ENCODE results near the gene TMEM201.
A peak's percentile ranks its signal among the peaks of the same experiment; 100 is the strongest.
"Not testable (repeated sequence)": the region's sequence is repeated elsewhere in the genome, so short reads cannot be mapped to it uniquely, and the experiment has no call there.

Gene TMEM201

DNA sequence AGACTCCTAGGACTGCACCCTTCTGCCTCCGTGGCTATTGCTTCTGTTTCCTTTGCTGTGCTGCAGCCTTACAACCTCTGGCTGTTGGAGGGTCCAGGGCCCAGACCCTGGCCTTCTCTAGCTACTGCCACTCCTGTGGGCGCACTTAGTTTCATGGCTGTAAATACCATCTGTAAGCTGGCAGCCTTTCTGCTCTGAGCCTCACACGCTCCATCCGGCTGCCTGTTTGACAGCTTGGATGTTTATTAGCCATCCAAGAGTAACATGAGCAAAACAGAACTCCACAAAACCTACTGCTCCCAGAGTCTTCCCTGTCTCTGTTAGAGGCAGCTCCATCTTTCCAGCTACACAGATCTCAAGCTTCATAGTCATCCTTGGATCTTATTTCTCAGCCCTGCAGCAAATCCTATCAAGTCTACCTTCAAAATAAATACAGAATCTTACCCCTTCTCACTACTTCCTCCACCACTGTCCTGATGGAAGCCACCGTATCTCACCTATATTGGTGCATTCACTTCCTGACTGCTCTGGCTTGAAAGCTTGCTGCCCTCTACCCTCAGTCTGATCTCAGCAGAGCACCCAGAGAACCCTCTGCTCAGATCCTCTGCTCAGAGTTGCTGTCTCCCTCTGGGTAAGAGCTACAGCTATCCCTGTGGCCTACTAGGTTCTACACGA lies 30.3 kb upstream of the TMEM201 start:
- no peaks in the 10 kb centered on the region for H3K4me1 ChIP-seq (ENCODE audit: insufficient read depth, low read length)
- H4K20me1 ChIP-seq (ENCODE audit: insufficient read depth, low read length), result peaks cover 28% of the 10 kb centered on the region; the same call in 1 of the 2 replicates
- peaks cover 67% of the 10 kb centered on the region for H3K79me2 ChIP-seq (ENCODE audit: insufficient read depth, low read length)
- no peak overlapping the region for H3K4me2 ChIP-seq (ENCODE audit: insufficient read depth, low read length)
- H2AFZ ChIP-seq (ENCODE audit: low read depth, low read length), result no peak overlapping the region
- no peaks in the 10 kb centered on the region for H3K27me3 ChIP-seq (ENCODE audit: insufficient read depth, low read length, poor library complexity)
- TF ChIP-seq EZH2 (IDR thresholded peaks at IDR 0.05; ENCODE audit: borderline replicate concordance, low read depth, low read length, severe bottlenecking), result no peak
- no peak for TF ChIP-seq CTCF (IDR thresholded peaks at IDR 0.05; ENCODE audit: borderline replicate concordance, extremely low read depth, low read length, poor library complexity, severe bottlenecking)
- DNase-seq (no peak), ATAC-seq (ENCODE audit: insufficient read depth, low read depth) (peak; percentile 35; the same call in 1 of the 3 replicates)
- no peak overlapping the region for H3K9ac ChIP-seq (ENCODE audit: low read depth, low read length)
- H3K9me3 ChIP-seq (ENCODE audit: insufficient read depth, low read length, severe bottlenecking), result no peaks in the 10 kb centered on the region
- H3K27ac ChIP-seq (ENCODE audit: low read length), result no peak overlapping the region
- no peak overlapping the region for H3K4me3 ChIP-seq (ENCODE audit: low read depth in 1 of 2, low read length in 2 of 2)
- H3K36me3 ChIP-seq (ENCODE audit: insufficient read depth, low read length), result peaks cover 79% of the 10 kb centered on the region

DNA sequence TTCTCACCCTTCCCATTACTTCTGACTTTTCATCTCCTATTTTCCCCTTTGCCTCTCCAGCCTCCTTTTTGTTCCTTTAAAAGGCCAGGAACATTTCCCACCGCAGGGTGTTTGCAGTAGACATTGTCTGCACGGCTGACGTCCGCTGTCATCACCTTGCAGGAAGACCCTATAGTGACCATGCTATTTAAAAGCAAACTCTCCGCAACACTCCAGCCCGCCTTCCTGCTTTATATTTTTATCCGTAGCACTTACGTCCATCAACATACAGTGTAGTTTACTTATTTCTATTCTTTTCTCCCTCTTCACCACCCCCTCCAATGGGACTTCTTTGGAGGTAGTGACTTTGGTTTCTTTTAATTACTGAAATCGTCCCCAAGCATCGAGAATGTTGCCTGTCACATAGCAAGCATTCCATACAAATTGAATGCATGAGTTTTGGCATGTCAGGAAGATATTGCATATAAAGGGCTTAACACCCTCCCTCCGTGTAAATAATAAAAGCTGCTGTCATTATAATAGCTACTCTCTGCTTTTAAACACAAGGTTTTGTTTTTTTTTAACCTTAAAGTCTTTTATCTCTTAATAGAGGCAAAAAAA lies 29.7 kb upstream of the TMEM201 start:
- no peak overlapping the region for H3K4me2 ChIP-seq (ENCODE audit: insufficient read depth, low read length)
- no peak overlapping the region for H3K27ac ChIP-seq (ENCODE audit: low read length)
- no peaks in the 10 kb centered on the region for H3K4me1 ChIP-seq (ENCODE audit: insufficient read depth, low read length)

DNA sequence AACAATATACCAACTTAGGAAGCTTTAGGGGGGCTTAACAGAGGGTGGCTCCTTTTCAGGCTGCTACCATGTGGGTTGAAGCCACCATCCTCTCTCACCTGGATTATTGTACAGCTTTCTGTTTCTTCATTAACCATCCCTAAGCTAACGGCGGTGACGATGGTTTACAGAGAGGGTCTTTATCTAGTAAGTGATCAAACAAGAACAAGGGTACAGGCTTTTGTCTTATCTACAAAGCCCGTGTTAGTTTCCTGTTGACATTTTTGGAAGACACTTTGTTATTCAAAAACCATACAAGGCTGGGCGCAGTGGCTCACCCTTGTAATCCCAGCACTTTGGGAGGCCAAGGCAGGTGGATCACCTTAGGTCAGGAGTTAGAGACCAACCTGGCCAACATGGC lies 29.0 kb upstream of the TMEM201 start:
- DNase-seq (peak; percentile 29), ATAC-seq (ENCODE audit: insufficient read depth, low read depth) (peak; percentile 50)
- no peaks in the 10 kb centered on the region for H3K9me3 ChIP-seq (ENCODE audit: insufficient read depth, low read length, severe bottlenecking)
- H4K20me1 ChIP-seq (ENCODE audit: insufficient read depth, low read length), result peaks cover 28% of the 10 kb centered on the region; the same call in 1 of the 2 replicates
- no peak overlapping the region for H3K9ac ChIP-seq (ENCODE audit: low read depth, low read length)
- peaks cover 78% of the 10 kb centered on the region for H3K36me3 ChIP-seq (ENCODE audit: insufficient read depth, low read length)
- H3K27me3 ChIP-seq (ENCODE audit: insufficient read depth, low read length, poor library complexity), result no peaks in the 10 kb centered on the region
- H3K4me3 ChIP-seq (ENCODE audit: low read depth in 1 of 2, low read length in 2 of 2), result no peak overlapping the region
- no peak overlapping the region for H3K4me2 ChIP-seq (ENCODE audit: insufficient read depth, low read length)
- peaks cover 71% of the 10 kb centered on the region for H3K79me2 ChIP-seq (ENCODE audit: insufficient read depth, low read length)
- no peak overlapping the region for H2AFZ ChIP-seq (ENCODE audit: low read depth, low read length)
- no peak for TF ChIP-seq CTCF (IDR thresholded peaks at IDR 0.05; ENCODE audit: borderline replicate concordance, extremely low read depth, low read length, poor library complexity, severe bottlenecking)
- TF ChIP-seq EZH2 (IDR thresholded peaks at IDR 0.05; ENCODE audit: borderline replicate concordance, low read depth, low read length, severe bottlenecking), result no peak
- H3K4me1 ChIP-seq (ENCODE audit: insufficient read depth, low read length), result no peaks in the 10 kb centered on the region
- no peak overlapping the region for H3K27ac ChIP-seq (ENCODE audit: low read length)

More for the DNA sequence above, 29.7 kb upstream of the TMEM201 start:
- Histone ChIP-seq H3K27me3 (ENCODE audit: insufficient read depth, low read length, poor library complexity) (no peaks in the 10 kb centered on the region), H3K9me3 (ENCODE audit: insufficient read depth, low read length, severe bottlenecking) (no peaks in the 10 kb centered on the region), H3K79me2 (ENCODE audit: insufficient read depth, low read length) (peaks cover 68% of the 10 kb centered on the region), H2AFZ (ENCODE audit: low read depth, low read length) (no peak overlapping the region), H3K4me3 (ENCODE audit: low read depth in 1 of 2, low read length in 2 of 2) (no peak overlapping the region), H3K9ac (ENCODE audit: low read depth, low read length) (no peak overlapping the region), H3K36me3 (ENCODE audit: insufficient read depth, low read length) (peaks cover 79% of the 10 kb centered on the region), H4K20me1 (ENCODE audit: insufficient read depth, low read length) (peaks cover 28% of the 10 kb centered on the region; the same call in 1 of the 2 replicates)
- no peak for TF ChIP-seq EZH2 (IDR thresholded peaks at IDR 0.05; ENCODE audit: borderline replicate concordance, low read depth, low read length, severe bottlenecking)
- TF ChIP-seq CTCF (IDR thresholded peaks at IDR 0.05; ENCODE audit: borderline replicate concordance, extremely low read depth, low read length, poor library complexity, severe bottlenecking), result no peak
- DNase-seq, result no peak
- ATAC-seq (ENCODE audit: insufficient read depth, low read depth), result no peak

DNA sequence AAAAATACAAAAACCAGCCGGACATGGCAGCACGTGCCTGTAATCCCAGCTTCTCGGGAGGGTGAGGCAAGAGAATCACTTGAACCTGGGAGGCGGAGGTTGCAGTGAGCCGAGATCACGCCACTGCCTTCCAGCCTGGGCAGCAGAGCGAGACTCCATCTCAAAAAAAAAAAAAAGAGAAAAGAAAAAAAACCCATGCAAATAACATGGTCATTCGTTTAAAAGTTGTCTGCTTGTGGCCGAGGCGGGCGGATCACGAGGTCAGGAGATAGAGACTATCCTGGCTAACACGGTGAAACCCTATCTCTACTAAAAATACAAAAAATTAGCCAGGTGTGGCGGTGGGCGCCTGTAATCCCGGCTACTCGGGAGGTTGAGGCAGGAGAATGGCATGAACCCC lies 28.6 kb upstream of the TMEM201 start:
- not testable (repeated sequence) for H3K4me3 ChIP-seq (ENCODE audit: low read depth in 1 of 2, low read length in 2 of 2); H3K4me2 ChIP-seq (ENCODE audit: insufficient read depth, low read length); DNase-seq; H3K9ac ChIP-seq (ENCODE audit: low read depth, low read length); ATAC-seq (ENCODE audit: insufficient read depth, low read depth); H3K27ac ChIP-seq (ENCODE audit: low read length); H3K27me3 ChIP-seq (ENCODE audit: insufficient read depth, low read length, poor library complexity); H3K4me1 ChIP-seq (ENCODE audit: insufficient read depth, low read length); H3K9me3 ChIP-seq (ENCODE audit: insufficient read depth, low read length, severe bottlenecking); H2AFZ ChIP-seq (ENCODE audit: low read depth, low read length)
- peaks cover 75% of the 10 kb centered on the region for H3K79me2 ChIP-seq (ENCODE audit: insufficient read depth, low read length)
- H4K20me1 ChIP-seq (ENCODE audit: insufficient read depth, low read length), result peaks cover 32% of the 10 kb centered on the region; the same call in 1 of the 2 replicates
- H3K36me3 ChIP-seq (ENCODE audit: insufficient read depth, low read length), result peaks cover 78% of the 10 kb centered on the region

Measured in DND-41 (cell line).